A673 (cell line): ENCODE results near the gene PRKCA. TPM values are rescaled to one million over a fixed set of nuclear protein-coding genes. Genes with fewer than 3 reads are reported as not detected.

ENCODE experiments used
- BruUV-seq: library from RNA; stranded (reverse); fragments of 400-500 nt; replicated peaks from 2 replicates; lab custom pipeline; 2021; lab: Mats Ljungman, UMichigan
- CTCF ChIA-PET: fragments of 300-600 bp; sonication (Branson Sonifier 250); formaldehyde crosslinking; loops from one replicate; lab custom pipeline; 2022; ENCODE audit warnings: antibody characterized with exemption; lab: Charles Lee
- POLR2A ChIA-PET: fragments of 300-600 bp; sonication (Branson Sonifier 250); formaldehyde crosslinking; loops from one replicate; lab custom pipeline; 2022; ENCODE audit warnings: antibody characterized with exemption; ENCODE audit not compliant: low non-redundant PET; lab: Charles Lee
- DNase-seq: peaks from one replicate; pipeline ENCODE4 v3.0.0-alpha.2; 2015; ENCODE audit warnings: low spot score
- H3K27ac ChIP-seq: fragments of 200-600 bp; sonication (generic); 2 replicates; pipeline ENCODE4 v1.5.1; 2016; ENCODE audit warnings: mixed run types, low read depth, mild to moderate bottlenecking, mixed read lengths, antibody characterized with exemption, low read length; ENCODE audit not compliant: poor library complexity, severe bottlenecking
- H3K27me3 ChIP-seq: fragments of 200-600 bp; sonication (generic); replicated peaks from 2 replicates; pipeline ENCODE4 v1.6.1; 2017; ENCODE audit warnings: mixed run types, low read depth, mild to moderate bottlenecking, mixed read lengths, antibody characterized with exemption, low read length; ENCODE audit not compliant: insufficient read depth, poor library complexity
- H3K36me3 ChIP-seq: fragments of 200-600 bp; sonication (generic); 2 replicates; pipeline ENCODE4 v1.6.1; 2016; ENCODE audit warnings: mixed run types, mild to moderate bottlenecking, mixed read lengths, antibody characterized with exemption, low read length; ENCODE audit not compliant: insufficient read depth, poor library complexity, severe bottlenecking
- H3K4me1 ChIP-seq: fragments of 200-600 bp; sonication (generic); 2 replicates; pipeline ENCODE4 v1.6.1; 2017; ENCODE audit warnings: mixed run types, mild to moderate bottlenecking, mixed read lengths, antibody characterized with exemption, low read length; ENCODE audit not compliant: insufficient read depth, poor library complexity, severe bottlenecking
- H3K4me3 ChIP-seq: fragments of 200-600 bp; sonication (generic); 2 replicates; pipeline ENCODE4 v1.5.1; 2016; ENCODE audit warnings: low read depth, mixed run types, mild to moderate bottlenecking, mixed read lengths, low read length; ENCODE audit not compliant: poor library complexity, severe bottlenecking
- H3K9me3 ChIP-seq: fragments of 200-600 bp; sonication (generic); 2 replicates; pipeline ENCODE4 v1.6.1; 2016; ENCODE audit warnings: mixed run types, low read depth, mild to moderate bottlenecking, mixed read lengths, antibody characterized with exemption, low read length; ENCODE audit not compliant: poor library complexity, severe bottlenecking
- EZH2 ChIP-seq: fragments of 200-600 bp; sonication (generic); IDR thresholded peaks from 2 replicates; pipeline ENCODE4 v1.6.1; 2017; ENCODE audit warnings: borderline replicate concordance, low read depth, mild to moderate bottlenecking, mixed read lengths, antibody characterized with exemption, low read length; ENCODE audit not compliant: poor library complexity, severe bottlenecking
- intact Hi-C: fragments of 100-400 bp; cut with micrococcal nuclease; formaldehyde crosslinking; loops from one replicate; pipeline ENCODE4 v1.10.0; 2022; ENCODE audit not compliant: unreplicated experiment
- total RNA-seq: library from RNA; stranded (reverse); gene quantifications from 2 replicates; pipeline ENCODE4 v1.2.3, GENCODE V29; 2021
- TF ChIP-seq, protein P1 (sequence below): fragments of 300-800, 200-600 bp; sonication (generic); conservative IDR thresholded peaks from 2 replicates; pipeline ENCODE4 v1.5.1; 2017; ENCODE audit warnings: low read depth, mild to moderate bottlenecking, antibody characterized with exemption, low read length, moderate library complexity, mixed read lengths

PRKCA gene
- total RNA-seq, 1 experiment from 2014 or later = 16.3 TPM

DNA sequence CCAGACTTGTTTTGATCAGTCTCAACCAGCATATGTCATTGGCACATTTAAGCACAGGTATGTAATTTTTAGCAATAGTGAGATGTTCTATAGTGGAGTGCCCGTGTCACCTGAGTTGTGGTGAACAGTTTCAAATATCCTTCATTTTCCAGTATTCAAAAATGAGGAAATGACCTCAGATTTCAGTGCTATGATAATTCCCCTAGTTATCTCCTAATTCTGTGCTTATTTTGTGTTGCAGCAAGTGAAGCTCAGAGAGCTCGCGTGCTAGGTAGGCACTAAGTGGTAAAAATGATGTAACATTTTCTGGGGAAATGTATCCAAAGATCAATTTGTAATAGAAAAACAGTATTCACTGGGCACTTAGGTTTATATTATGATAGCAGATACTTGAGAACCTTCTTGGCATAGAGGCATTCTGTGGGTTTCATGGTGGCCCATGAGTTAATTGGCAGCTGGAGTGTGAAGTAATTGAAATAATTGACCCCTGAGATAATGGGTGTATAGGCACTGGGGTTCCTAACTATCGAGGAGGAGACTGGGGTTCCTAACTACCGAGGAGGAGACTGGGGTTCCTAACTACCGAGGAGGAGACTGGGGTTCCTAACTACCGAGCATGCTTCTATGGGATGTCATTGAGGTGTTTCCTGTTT lies 159.1 kb downstream of the PRKCA start:
- BruUV-seq = no TSS peak
- Histone ChIP-seq H3K9me3 (no peaks in the 10 kb centered on the region), H3K27ac (no peak overlapping the region), H3K4me3 (no peak overlapping the region), H3K27me3 (no peaks in the 10 kb centered on the region), H3K4me1 (peaks cover 13% of the 10 kb centered on the region), H3K36me3 (no peaks in the 10 kb centered on the region)
- POLR2A ChIA-PET = no interaction called here
- DNase-seq = no peak
- TF ChIP-seq, protein P1, sequence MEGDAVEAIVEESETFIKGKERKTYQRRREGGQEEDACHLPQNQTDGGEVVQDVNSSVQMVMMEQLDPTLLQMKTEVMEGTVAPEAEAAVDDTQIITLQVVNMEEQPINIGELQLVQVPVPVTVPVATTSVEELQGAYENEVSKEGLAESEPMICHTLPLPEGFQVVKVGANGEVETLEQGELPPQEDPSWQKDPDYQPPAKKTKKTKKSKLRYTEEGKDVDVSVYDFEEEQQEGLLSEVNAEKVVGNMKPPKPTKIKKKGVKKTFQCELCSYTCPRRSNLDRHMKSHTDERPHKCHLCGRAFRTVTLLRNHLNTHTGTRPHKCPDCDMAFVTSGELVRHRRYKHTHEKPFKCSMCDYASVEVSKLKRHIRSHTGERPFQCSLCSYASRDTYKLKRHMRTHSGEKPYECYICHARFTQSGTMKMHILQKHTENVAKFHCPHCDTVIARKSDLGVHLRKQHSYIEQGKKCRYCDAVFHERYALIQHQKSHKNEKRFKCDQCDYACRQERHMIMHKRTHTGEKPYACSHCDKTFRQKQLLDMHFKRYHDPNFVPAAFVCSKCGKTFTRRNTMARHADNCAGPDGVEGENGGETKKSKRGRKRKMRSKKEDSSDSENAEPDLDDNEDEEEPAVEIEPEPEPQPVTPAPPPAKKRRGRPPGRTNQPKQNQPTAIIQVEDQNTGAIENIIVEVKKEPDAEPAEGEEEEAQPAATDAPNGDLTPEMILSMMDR = no peak
- no peak for TF ChIP-seq EZH2
- intact Hi-C loops = no loop called here
- CTCF ChIA-PET = no interaction called here

DNA sequence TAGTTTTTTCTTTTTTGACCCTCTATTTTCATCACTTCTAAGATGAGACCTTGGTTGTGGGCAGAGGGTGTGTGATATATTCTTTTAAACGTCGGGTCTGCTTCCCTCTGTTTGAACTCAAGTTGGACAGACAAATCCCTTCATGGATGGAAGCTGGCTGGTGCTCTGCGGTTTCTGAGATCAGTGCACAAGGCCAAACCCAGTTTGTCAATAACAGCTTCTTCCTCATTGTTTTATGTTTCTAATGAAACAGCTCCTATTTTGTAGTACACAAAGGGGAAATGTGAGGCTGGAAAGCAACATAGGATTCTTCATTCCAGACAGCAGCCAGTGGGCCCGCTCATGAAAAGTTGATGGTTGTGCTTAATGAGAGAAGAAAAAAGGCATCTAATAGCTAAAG lies 159.6 kb downstream of the PRKCA start:
- Histone ChIP-seq H3K27me3 (no peaks in the 10 kb centered on the region), H3K36me3 (no peaks in the 10 kb centered on the region), H3K27ac (no peak overlapping the region), H3K4me3 (no peak overlapping the region), H3K9me3 (no peaks in the 10 kb centered on the region), H3K4me1 (peaks cover 15% of the 10 kb centered on the region)
- ChIA-PET CTCF (no interaction called here), POLR2A (no interaction called here)
- TF ChIP-seq, protein P1 = no peak
- TF ChIP-seq EZH2 = no peak
- BruUV-seq = no TSS peak
- intact Hi-C loops = no loop called here
- DNase-seq = no peak

DNA sequence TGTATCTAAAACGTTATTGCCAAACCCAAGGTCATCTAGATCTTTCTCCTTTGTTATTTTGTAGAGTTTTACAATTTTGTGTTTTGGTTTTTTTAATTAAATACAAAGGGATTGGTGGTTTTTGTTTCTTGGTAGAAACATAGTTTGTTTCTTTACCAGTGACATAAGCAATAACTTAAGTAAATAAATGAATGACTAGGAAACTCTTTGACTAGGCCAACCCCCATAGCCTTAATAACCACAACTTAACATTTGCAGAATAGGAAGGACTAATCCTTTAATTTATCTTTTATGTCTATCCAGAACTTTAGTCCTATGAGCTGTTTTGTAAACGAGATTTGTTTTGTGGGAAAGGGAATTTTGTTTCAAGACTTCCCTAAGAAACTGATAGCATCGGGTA lies 162.5 kb downstream of the PRKCA start:
- intact Hi-C loops = no loop called here
- no TSS peak for BruUV-seq
- Histone ChIP-seq H3K9me3 (no peaks in the 10 kb centered on the region), H3K27ac (no peak overlapping the region), H3K4me1 (peaks cover 27% of the 10 kb centered on the region), H3K27me3 (no peaks in the 10 kb centered on the region), H3K4me3 (no peak overlapping the region), H3K36me3 (no peaks in the 10 kb centered on the region)
- no peak for DNase-seq
- CTCF ChIA-PET = no interaction called here
- no peak for TF ChIP-seq EZH2
- TF ChIP-seq, protein P1 = no peak
- POLR2A ChIA-PET = interaction anchor here (0.5 kb wide), 1 partner anchor 1002 kb away, joined by 10 read pairs; no protein-coding TSS in a partner anchor
